DMS114 treated with DMSO at 0.1 percent for 48 hours (cell line): ENCODE results near the gene ITPKC.

Source experiments
- DNase-seq: peaks from one replicate; lab custom pipeline; 2025; ENCODE audit not compliant: unreplicated experiment; lab: John Stamatoyannopoulos, UW

Gene ITPKC

DNA sequence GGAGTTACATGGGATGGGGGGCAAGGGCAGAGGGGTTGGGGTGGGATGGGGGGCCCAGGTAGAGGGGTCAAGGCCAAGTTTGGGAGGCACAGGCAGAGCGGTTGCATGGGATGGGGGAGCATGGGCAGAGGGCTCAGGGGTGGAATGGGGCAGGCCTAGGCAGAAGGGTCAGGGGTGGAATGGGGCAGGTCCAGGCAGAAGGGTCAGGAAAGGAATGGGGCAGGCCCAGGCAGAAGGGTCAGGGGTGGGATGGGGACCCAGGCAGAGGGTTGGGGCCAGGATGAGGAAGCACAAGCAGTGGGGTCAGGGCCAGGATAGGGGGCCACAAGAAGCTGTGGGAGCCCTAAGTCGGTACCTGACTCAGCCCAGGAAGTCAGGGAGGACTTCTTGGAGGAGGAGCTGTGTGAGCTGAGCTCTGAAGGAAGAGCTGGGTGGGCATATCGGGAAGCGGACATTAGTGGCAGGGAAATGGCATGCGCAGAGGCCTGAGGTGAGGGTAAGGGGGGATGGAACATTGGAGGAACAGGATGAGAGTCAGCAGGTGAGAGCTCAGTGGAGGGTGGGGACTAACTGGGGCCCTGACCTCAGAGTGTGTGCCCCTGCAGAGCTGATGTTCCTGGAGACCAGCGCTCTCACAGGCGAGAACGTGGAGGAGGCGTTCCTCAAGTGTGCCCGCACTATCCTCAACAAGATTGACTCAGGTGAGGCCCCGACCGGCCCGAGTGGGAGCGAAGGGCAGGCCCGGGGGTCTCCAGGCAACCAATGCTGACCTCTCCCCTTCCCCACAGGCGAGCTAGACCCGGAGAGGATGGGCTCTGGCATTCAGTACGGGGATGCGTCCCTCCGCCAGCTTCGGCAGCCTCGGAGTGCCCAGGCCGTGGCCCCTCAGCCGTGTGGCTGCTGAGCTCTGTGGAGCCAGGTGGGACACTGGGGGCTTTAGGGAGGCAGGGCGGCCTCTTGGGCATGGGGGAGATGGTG lies 69.4 kb downstream of the ITPKC start:
- no peak for DNase-seq
